Caco-2 (cell line): ENCODE measurements around the gene FBXO40. TPM values are rescaled to one million over a fixed set of nuclear protein-coding genes. Genes with fewer than 3 reads are reported as not detected.

ENCODE experiments used
- BruUV-seq: library from RNA; stranded (reverse); fragments of 400-500 nt; replicated peaks from 2 replicates; lab custom pipeline; 2021; lab: Mats Ljungman, UMichigan
- CTCF ChIA-PET: fragments of 300-600 bp; sonication (Branson Sonifier 250); formaldehyde crosslinking; loops from one replicate; lab custom pipeline; 2022; ENCODE audit warnings: antibody characterized with exemption; lab: Charles Lee
- POLR2A ChIA-PET: fragments of 300-600 bp; sonication (Branson Sonifier 250); formaldehyde crosslinking; loops from one replicate; lab custom pipeline; 2022; ENCODE audit warnings: antibody characterized with exemption; lab: Charles Lee
- DNase-seq, 2 experiments: peaks; one replicate each; pipeline versions ENCODE4 v3.0.0 to v3.0.0-alpha.2; 2020 to 2022
- H3K27me3 ChIP-seq: replicated peaks from 2 replicates; pipeline ENCODE4 v1.6.0; 2011; ENCODE audit warnings: low read length; ENCODE audit not compliant: control insufficient read depth, insufficient read depth
- H3K36me3 ChIP-seq: 2 replicates; pipeline ENCODE4 v1.5.1; 2011; ENCODE audit warnings: low read length; ENCODE audit not compliant: control insufficient read depth, insufficient read depth
- H3K4me1 ChIP-seq: fragments of 250-450 bp; sonication (Bioruptor Pico); 2 replicates; pipeline ENCODE4 v1.5.1; 2020; ENCODE audit warnings: mild to moderate bottlenecking
- H3K4me3 ChIP-seq: 2 replicates; pipeline ENCODE4 v1.5.1; 2011; ENCODE audit warnings: low read depth, mild to moderate bottlenecking, control low read depth, low read length
- H3K9me3 ChIP-seq: fragments of 250-450 bp; sonication (Bioruptor Pico); 2 replicates; pipeline ENCODE4 v1.5.1; 2020; ENCODE audit warnings: mild to moderate bottlenecking, moderate library complexity
- H3K27ac Mint-ChIP-seq: one replicate; pipeline ENCODE4 v1.8.0; 2022; ENCODE audit warnings: mixed read lengths; ENCODE audit not compliant: unreplicated experiment
- H3K27me3 Mint-ChIP-seq: one replicate; pipeline ENCODE4 v1.8.0; 2022; ENCODE audit warnings: mixed read lengths; ENCODE audit not compliant: insufficient read depth, unreplicated experiment
- H3K36me3 Mint-ChIP-seq: one replicate; pipeline ENCODE4 v1.8.0; 2022; ENCODE audit warnings: mild to moderate bottlenecking, mixed read lengths; ENCODE audit not compliant: insufficient read depth, unreplicated experiment
- H3K4me1 Mint-ChIP-seq: one replicate; pipeline ENCODE4 v1.8.0; 2022; ENCODE audit warnings: low read depth, mixed read lengths; ENCODE audit not compliant: unreplicated experiment
- H3K4me3 Mint-ChIP-seq: one replicate; pipeline ENCODE4 v1.8.0; 2022; ENCODE audit warnings: mild to moderate bottlenecking, moderate library complexity, mixed read lengths; ENCODE audit not compliant: unreplicated experiment
- H3K9me3 Mint-ChIP-seq: one replicate; pipeline ENCODE4 v1.8.0; 2022; ENCODE audit warnings: mixed read lengths; ENCODE audit not compliant: unreplicated experiment
- CTCF ChIP-seq, 2 experiments: fragments of 200-600 bp in 1 of 2; IDR thresholded peaks; 1 replicate in 1 of 2; 2 replicates in 1 of 2; pipeline versions ENCODE4 v1.5.1 to v1.8.0; 2011 to 2022; ENCODE audit warnings: antibody characterized with exemption in 1 of 2, control low read depth in 1 of 2, inconsistent platforms in 1 of 2, low read depth in 1 of 2, low read length in 1 of 2, mild to moderate bottlenecking in 1 of 2, moderate library complexity in 1 of 2; ENCODE audit not compliant: insufficient read depth in 1 of 2, severe bottlenecking in 1 of 2, unreplicated experiment in 1 of 2
- intact Hi-C: fragments of 100-400 bp; cut with micrococcal nuclease; formaldehyde crosslinking; loops from one replicate; pipeline ENCODE4 v1.10.0; 2022; ENCODE audit not compliant: unreplicated experiment
- total RNA-seq: library from RNA; stranded (reverse); gene quantifications from 2 replicates; pipeline ENCODE4 v1.2.3, GENCODE V29; 2022

Gene FBXO40
- total RNA-seq, 1 experiment from 2014 or later, result not detected

- H3K36me3 Mint-ChIP-seq, result no peaks in the 10 kb centered on the region
These were observed 8.1 kb downstream of the FBXO40 start for GRCh38 chr3:121601212-121601812.

GRCh38 chr3:121604759-121605158, 11.6 kb downstream of the FBXO40 start:
- Histone ChIP-seq H3K4me3 (no peak overlapping the region), H3K9me3 (no peaks in the 10 kb centered on the region), H3K27me3 (no peaks in the 10 kb centered on the region), H3K4me1 (peaks cover 6% of the 10 kb centered on the region), H3K36me3 (no peaks in the 10 kb centered on the region)
- no TSS peak for BruUV-seq
- Mint-ChIP-seq H3K27ac (no peak overlapping the region), H3K27me3 (no peaks in the 10 kb centered on the region), H3K4me1 (no peaks in the 10 kb centered on the region), H3K4me3 (no peak overlapping the region), H3K36me3 (no peaks in the 10 kb centered on the region), H3K9me3 (no peaks in the 10 kb centered on the region)
- intact Hi-C loops, result no loop called here
- CTCF ChIA-PET, result no interaction called here
- DNase-seq, result no peak
- TF ChIP-seq CTCF (IDR thresholded peaks at IDR 0.05; ENCODE audit: insufficient read depth in 1 of 2, low read depth in 1 of 2, low read length in 1 of 2, severe bottlenecking in 1 of 2, unreplicated experiment in 1 of 2), result no peak
- POLR2A ChIA-PET, result no interaction called here

More at GRCh38 chr3:121601212-121601812, 8.1 kb downstream of the FBXO40 start:
- CTCF ChIA-PET, result no interaction called here
- Mint-ChIP-seq H3K9me3 (no peaks in the 10 kb centered on the region), H3K4me1 (no peaks in the 10 kb centered on the region), H3K4me3 (no peak overlapping the region), H3K27ac (no peak overlapping the region), H3K27me3 (no peaks in the 10 kb centered on the region)
- H3K36me3 ChIP-seq, result no peaks in the 10 kb centered on the region
- no peaks in the 10 kb centered on the region for H3K27me3 ChIP-seq
- TF ChIP-seq CTCF (IDR thresholded peaks at IDR 0.05; ENCODE audit: insufficient read depth in 1 of 2, low read depth in 1 of 2, low read length in 1 of 2, severe bottlenecking in 1 of 2, unreplicated experiment in 1 of 2), result no peak
- POLR2A ChIA-PET, result interaction anchor here (0.5 kb wide), 1 partner anchor 62 kb away, joined by 3 read pairs; no protein-coding TSS in a partner anchor
- no peaks in the 10 kb centered on the region for H3K4me1 ChIP-seq
- H3K9me3 ChIP-seq, result no peaks in the 10 kb centered on the region
- no TSS peak for BruUV-seq
- DNase-seq, result no peak
- no peak overlapping the region for H3K4me3 ChIP-seq
- intact Hi-C loops, result no loop called here

GRCh38 chr3:121606106-121606505, 12.9 kb downstream of the FBXO40 start:
- no peak overlapping the region for H3K4me3 Mint-ChIP-seq
- ChIA-PET CTCF (no interaction called here), POLR2A (no interaction called here)
- BruUV-seq, result no TSS peak
- peaks cover 18% of the 10 kb centered on the region for H3K4me1 ChIP-seq
- H3K36me3 ChIP-seq, result no peaks in the 10 kb centered on the region
- no peaks in the 10 kb centered on the region for H3K27me3 ChIP-seq
- no peaks in the 10 kb centered on the region for H3K4me1 Mint-ChIP-seq
- DNase-seq, result no peak
- H3K9me3 ChIP-seq, result no peaks in the 10 kb centered on the region
- no peak for TF ChIP-seq CTCF (IDR thresholded peaks at IDR 0.05; ENCODE audit: insufficient read depth in 1 of 2, low read depth in 1 of 2, low read length in 1 of 2, severe bottlenecking in 1 of 2, unreplicated experiment in 1 of 2)
- no peaks in the 10 kb centered on the region for H3K36me3 Mint-ChIP-seq
- no peaks in the 10 kb centered on the region for H3K9me3 Mint-ChIP-seq
- intact Hi-C loops, result no loop called here
- no peak overlapping the region for H3K27ac Mint-ChIP-seq
- H3K4me3 ChIP-seq, result no peak overlapping the region
- no peaks in the 10 kb centered on the region for H3K27me3 Mint-ChIP-seq
